CD4-positive, alpha-beta T cell treated with Interleukin-1 beta for 1 hour (primary cell): ENCODE results near the gene TRMT2A.

ENCODE experiments used
- DNase-seq, 2 donors: peaks; one replicate each; pipeline ENCODE4 v3.0.0-alpha.2; 2020 to 2022

Gene TRMT2A

DNA sequence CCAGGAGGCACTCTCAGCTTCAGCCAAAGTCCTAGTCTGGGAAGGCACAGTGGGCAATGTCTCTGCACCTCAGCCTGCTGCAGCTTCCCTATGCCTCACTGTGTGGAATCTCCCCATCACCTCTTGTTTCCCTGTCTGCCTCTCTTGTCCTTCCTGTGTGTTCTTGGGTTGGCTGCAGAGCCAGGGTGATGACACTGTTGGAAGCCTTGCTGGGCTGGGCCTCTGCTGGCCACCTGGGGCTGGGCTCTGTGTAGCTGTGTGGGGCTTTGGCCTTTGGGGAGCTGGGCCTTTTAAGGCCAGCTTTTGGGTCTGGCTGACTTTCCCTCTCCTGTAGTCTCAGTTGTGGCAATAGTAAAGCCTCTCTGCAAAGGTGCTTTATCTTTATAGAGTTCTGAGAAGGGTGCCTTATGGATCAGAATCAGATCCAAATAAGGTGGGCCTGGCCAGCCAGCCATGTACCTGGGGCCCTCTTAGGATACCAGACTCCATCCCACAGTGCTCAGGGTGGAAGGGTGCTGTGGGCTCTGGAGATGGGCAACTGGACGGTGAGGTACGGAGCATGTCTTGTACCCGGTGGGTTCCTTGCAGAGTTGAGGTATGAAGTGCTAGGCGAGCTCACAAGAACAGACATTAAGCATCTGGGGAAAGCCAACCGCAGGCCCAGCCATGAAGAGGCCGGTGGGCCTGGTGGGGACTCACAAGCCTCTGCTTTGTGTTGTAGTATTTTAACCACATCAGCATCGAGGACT, 11.4 kb downstream of the TRMT2A start:
- no peak for DNase-seq

DNA sequence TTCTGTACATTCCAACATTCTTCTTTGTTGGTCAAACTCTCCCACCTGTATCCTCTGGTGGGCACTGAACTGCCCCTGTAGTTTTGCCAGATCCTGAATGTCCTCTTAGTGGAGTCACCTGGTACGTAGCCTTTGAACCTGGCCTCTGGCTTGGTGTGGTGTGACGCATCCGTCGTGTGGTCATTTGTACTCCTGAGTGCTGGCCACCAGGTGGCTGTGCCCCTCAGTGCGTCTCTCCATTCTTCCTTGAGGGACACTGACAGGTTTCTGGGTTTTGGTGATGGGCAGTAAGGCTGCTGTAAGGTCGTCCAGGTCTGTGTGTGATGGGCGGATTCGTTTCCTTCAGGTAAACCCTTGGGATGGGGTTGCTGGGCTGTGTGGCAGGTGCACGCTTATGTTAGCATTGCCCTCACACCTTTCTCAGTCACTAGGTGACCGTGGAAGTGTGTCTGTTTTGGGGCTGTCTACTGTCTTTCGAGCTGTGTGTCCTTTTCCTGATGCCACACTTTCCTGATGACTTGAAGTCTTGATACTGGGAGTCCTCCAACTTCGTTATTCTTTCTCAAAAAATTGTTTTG, 14.7 kb downstream of the TRMT2A start:
- no peak for DNase-seq

DNA sequence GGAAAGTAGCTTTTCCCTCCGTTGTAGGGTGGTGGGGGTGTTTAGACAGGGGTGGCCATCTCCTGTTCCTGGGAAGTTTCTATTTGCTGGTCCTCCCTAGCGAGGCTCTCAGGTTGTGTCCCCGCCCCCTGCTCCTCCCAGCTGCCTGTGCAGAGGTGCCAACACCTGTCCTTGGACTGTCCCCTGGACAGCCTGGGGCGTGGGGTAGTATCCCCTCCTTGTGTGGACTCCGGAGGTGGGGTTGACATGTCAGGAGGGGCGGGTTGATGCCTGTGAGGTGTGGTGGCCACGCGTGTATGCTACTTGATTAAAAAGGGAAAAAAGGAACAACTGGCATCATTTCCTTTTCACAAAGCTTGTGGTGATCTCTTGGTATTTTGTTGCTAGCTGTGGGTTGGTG, 15.4 kb downstream of the TRMT2A start:
- no peak for DNase-seq

DNA sequence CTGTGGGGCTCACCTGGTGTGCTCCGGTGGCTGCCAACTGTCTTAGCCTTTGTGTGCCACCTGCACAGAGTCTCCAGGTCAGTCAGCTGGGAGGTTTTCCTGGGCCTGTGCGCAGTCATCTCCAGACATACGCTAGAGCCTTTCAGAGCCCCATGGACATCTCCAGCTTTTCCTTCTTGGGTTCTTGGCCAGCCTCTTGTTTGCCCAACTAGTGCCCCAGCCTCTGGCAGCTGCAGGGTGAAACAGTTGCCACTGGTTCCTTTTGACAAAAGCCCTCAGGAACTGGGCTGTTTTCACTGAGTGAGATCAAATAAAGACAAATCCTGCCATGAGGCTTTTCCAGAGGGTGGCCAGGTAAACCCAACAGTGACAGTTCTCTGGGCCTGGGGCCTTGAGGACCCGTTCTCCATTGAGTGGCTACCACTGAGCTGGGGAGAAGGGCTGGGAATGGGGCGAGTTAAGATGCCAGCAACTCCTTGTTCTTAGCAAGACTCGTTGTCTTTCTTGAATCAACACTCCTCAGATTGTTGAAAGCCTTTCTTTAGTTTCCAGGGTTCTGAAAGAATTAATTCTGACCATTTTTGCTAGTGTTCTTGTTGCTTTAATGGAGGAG, 17.8 kb downstream of the TRMT2A start:
- no peak for DNase-seq

DNA sequence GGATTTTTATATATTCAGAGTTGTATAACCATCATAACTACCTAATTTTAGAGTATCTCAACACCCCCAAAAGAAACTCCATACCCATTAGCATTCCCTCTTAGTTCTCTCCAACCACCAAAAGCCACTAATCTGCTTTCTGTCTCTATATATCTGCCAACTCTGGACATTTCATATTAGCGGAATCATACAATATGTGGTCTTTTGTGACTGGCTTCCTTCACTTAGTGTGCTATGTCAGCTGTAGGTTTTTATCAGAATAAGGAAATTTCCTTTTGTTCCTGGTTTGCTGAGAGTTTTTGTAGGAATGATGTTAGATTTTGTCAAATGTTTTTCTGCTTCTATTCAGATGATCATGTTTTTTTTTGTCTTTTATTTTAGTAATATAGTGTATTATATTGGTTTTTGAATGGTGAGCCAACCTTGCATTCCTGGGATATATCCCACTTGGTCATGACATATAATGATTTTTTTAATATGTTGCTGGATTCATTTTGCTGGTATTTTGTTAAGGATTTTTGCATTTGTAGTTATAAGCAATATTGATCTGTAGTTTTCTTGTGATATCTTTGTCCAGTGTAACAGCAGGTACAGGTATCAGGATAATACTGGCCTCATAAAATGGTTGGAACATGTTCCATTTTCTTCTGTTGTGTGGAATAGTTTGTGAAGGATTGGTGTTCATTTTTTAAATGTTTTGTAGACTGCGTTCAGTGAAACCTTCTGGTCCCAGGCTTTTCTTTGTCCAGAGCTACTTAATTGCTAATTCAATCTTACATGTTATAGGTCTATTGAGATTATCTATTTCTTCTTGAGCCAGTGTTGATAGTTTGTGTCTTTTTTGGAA, 20.2 kb downstream of the TRMT2A start:
- DNase-seq = no peak

DNA sequence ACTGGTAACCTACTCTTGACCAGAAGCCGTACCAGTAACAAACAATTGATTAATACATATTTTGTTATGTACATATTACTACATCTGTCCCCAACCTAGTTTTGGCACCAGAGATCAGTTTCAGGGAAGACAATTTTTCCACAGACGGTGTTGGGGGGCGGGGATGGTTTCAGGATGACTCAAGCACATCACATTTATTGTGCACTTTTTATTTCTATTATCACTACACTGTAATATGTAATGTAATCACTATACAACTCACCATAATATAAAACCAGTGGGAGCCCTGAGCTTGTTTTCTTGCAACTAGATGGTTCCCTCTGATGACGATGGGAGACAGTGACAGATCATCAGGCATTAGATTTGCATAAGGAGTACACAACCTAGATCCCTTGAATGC, 21.5 kb downstream of the TRMT2A start:
- DNase-seq = no peak

DNA sequence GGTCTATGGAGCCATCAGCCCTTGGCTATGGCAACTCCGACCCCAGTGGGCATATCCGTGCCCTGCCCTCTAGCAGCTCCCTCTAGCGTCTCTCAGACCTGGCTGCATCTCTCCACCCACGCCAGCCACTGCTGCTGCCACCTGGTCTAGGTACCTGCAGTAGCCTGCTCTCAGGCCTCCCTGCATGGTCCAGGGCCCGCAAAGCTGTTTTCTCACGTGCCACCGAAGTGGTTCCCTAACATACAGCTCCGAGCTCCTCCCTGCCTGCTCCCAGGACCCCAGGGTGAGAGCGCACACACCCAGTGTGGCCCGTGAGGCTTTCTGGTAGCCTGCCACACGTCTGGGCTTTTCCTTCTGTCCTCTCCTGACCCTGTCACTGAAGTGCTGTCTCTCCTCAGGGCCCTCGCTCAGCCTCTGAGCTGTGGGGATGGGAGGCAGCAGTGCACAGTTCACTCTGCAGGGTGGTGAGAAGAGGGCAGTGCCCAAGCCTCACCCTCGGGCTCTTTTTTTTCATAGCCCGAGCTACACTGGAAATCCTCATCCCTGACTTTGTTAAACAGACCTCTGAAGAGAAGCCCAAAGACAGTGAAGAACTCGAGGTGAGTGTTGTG, 22.7 kb downstream of the TRMT2A start:
- no peak for DNase-seq

DNA sequence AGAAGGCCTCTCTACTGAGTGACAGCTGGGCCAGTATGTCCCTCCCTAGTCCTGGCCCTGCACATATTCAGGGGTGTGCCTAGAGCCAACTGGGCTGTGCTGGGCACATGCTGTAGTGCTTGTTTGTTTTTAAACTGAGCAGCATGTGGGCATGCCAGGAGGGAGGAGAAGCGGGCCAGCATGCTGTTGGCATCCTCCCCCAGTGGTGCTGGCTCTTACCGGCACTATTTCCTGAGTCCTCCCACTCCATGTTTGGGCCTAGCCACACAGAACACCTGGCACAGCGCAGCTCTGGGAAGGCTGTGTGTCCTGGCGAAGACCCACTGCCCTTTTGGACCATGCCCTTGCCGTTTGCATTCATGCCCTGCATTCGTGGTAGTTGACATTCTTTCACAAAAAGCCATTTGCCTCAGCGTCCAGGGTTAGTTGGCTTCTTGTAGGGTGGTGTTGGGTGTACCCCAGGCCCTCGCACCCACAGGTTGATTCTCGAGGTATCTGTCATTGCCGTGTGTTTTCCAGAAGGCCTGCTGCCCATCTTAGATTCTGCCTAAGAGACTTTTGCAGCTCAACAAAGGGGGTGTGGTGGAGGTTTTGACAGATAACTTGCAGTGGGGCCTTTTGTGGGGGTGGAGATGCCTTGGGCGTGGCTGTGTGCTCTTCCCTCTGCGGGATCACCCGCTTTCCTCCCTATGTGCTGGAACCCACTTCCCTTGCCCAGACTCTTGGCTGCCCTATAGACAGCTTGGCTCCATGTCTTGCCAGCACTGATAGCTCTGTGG, 23.4 kb downstream of the TRMT2A start:
- DNase-seq = no peak

DNA sequence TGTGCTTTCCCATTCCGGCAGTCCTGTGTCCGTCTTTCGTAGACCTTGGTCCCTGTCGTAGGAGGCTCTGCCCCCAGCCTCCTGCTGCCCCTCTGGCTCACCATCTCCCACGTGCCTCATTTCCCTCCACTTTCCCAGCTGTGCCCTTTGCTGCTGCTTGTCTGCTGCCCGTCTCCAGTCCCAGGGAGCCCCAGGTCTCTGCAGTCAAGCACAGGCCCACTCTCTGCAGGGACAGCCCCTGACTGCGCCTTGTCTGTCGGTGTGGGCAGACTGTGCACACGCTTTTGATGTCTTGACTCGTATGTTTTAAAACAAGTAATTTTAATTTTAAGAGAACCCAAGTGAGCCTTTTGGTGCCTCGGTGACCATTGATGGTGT, 24.6 kb downstream of the TRMT2A start:
- DNase-seq = no peak

DNA sequence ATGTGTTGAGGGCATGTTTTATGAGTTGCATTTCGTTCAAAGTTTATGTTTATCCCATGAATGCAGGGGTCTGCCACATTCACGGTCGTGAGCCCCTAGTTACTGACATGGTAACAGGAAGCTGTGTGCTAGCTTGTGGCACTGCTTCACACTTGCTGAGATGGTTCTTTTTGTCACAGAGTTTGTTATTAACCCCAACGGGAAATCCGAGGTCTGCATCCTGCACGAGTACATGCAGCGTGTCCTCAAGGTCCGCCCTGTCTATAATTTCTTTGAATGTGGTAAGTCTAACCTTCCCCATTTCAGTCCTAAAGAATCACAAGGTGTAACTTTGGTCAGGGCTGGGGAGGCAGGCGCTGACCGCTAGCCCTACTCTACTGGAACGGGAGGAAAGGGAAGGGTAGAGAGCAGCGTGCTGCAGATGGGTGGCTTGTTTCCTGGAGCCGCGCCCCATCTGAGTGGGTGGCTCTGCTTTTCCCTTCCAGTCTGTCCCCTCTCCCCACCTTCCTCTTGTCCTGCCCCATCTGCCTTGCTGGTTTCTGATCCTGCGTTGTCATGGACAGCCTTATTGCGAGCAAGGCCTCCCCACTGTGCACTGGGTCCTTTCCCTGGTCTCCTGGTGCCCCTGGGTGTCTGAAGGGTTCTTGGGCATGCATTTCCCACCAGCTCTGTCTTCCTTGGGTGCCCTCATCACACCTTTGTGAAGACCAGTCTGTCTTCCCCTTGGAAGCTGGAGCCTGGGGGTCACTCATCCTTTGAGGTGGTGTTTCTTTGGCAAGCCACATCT, 25.1 kb downstream of the TRMT2A start:
- peak in 1 of 2 donors; percentile 29 for DNase-seq

DNA sequence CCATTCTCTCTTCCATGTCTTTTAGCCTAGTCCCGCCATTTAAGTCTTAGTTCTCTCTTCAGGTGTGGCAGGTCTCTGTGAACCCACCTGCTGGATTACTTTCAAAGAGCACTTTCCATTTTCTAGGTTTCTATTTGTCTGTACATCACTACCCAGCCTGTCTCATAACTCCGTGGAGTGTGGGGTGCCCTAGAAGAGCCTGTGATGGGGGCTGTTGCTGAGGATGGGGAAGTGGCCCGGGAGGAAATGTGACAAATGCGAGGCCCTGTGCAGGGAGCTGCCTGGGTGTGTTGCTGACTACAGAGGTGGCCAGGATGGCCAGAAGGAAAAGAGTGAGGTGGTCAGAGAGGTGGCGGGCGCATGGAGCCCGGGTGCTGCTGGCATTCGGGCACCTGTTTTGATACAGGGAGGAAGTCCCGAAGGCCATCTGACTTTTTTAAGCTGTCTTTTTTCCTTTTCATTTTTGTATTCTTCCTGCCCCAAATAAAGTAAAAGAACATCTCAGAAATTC, 26.2 kb downstream of the TRMT2A start:
- no peak for DNase-seq

DNA sequence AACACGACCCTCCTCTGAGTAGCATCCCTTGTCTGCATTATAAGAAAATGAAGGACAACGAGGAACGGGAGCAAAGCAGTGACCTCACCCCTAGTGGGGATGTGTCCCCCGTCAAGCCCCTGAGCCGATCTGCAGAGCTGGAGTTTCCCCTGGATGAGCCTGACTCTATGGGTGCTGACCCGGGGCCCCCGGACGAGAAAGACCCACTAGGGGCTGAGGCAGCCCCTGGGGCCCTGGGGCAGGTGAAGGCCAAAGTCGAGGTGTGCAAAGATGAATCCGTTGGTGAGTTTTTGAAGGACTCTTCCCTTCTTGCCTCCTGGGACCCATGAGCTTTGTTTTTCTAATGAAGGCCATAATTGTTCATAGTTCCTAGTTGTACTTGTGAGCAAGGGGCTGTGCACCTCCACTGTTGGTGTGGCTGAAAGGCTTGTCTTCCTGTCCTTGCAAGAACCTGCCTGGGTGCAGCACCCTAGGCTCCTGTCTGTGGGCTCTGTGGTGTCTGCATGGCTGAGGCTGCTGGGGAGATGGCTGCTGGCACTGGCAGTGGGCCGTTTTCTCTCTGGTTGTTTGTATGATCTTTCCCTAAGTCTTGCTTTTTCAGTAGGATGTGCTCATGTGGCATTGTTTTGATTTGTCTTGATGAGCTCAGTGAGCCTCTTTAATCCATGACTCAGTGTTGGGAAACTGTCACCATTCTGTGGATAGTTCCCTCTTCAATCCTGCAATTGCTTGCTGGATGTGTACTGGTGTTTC, 26.9 kb downstream of the TRMT2A start:
- no peak for DNase-seq

DNA sequence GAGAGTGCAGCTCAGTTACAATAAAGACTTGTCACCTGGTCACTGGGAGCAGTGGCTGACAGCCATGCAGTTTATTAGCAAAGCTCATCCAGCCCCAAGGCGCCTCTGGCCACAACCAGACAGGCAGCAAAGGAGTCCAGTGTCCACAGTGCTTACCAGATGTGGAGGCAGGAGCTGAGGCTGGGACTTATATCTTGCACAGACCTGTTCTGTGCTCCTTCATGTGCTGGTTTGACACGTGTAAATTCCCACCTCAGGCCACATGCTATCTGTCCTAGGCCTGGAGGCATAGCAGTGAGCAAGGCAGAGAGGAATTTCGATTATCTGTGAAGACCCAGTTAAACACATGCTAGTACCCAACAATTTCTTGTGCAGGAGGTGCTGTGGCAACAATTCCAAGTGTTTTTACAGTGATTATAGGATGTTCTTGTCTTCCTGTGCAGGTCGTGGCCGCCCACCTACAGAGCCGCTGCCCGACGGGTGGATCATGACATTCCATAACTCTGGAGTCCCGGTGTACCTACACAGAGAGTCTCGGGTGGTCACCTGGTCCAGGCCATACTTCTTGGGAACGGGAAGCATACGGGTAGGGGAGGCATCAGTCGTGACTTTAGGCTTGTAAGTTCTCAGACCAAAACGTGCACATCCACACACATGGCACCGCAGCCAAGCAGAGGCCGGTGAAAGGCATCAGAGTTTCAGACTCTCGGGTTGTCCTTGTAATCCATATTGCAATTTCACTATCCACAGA, 27.6 kb downstream of the TRMT2A start:
- no peak for DNase-seq

DNA sequence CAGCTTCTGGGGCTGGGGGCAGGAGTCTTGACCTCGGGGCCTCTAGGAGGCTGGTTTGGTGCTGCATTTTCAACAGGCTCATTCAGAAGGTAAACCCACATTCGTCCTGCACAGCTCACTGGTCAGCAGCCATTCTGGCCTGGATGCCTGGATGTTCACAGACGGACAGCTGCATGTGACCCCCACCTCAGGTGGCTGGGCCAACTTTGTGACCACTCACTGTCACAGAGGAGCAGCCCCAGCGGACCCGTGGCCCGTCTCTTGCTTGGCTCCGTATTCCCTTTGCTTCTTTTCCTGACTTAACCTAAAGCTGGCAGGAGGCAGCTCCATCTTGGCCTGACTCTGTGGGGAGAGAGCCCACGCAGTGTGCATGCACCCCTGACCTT, 28.8 kb downstream of the TRMT2A start:
- no peak for DNase-seq

DNA sequence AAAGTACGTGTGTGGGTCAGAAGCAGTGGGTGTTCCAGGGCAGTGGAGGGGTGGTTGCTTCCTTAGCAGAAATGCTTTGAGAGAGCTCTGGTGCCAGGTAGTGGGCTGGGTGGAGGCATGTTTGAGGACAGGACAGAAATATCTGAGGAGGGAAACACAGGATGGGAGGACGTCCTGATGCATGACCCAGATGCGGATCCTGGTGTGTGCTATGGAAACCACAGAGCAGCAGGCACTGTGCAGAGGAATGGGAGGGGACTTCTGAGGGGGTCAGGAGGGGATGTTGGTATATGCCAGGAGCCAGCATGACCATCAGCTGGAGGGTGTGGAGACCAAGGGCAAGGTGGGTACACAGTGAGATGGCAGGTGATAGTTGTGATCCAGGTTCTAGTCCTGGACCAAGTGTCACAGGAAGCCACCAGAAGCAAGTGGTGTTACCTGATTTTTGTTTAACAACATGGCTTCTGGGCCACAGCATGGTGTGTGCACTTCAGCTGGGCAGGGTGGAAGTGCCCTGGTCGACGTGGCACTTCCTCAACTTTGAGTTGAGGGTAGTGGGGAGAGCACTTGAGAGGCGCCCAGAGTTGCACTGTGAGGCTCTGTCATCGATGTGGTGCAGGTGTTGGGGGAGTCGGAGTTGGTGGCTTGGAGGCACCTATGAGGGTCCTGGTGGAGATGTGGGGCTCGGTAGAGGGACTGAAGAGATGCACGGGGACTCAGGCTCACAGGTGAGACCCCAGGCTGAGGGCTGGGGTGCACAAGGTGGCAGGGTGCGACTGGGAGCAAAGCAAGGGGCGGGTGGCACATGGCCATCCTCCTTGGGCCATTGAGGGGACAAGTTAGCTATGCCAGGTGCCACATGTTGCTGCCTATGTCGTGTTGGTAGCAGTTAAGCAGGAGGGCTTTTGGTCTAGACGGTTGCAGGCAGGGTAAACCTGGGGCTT, 29.4 kb downstream of the TRMT2A start:
- DNase-seq = no peak

DNA sequence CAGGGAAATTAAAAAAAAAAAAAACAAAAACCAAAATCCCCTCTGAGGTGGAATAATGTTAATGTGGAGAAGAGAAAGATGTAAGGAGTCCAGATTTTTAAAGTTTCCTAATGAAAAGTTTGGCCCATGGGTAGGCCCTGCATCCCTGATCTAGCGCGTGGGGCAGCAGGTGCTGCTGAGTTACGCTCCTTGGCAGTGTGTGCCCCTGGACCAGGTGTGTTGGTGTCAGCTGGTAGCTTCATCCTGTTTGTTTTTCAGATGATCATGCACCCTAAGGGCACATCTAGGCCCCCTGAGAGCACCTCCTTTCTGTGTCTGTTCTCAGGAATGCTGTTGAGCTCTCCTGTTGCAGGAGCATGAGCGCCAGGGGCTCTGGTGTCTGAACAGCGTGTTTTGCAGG, 30.3 kb downstream of the TRMT2A start:
- no peak for DNase-seq

DNA sequence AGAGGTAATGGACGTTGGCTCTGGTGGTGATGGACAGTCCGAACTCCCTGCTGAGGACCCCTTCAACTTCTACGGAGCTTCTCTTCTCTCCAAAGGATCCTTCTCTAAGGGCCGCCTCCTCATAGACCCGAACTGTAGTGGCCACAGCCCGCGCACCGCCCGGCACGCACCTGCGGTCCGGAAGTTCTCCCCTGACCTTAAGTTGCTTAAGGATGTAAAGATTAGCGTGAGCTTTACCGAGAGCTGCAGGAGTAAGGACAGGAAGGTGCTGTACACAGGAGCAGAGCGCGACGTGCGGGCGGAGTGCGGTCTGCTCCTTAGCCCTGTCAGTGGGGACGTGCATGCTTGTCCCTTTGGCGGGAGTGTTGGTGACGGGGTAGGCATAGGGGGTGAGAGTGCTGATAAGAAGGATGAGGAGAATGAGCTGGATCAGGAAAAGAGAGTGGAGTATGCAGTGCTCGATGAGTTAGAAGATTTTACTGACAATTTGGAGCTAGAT, 30.9 kb downstream of the TRMT2A start:
- DNase-seq = no peak

DNA sequence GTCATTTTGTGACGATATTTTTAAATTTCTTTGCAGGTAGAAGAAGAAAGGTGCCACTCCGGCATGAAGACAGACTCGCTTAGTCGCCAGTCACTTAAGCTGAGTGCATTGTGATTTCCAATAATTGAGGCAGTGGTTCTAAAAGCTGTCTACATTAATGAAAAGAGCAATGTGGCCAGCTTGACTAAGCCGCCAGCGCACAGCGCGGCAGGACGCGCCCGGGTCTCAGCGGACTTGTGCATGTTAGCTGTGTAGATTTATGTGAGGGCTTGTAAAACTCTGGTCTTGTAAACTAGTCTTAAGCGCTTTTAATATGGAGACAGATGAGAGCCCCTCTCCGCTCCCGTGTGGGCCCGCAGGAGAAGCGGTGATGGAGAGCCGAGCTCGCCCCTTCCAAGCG, 31.4 kb downstream of the TRMT2A start:
- DNase-seq = no peak
